Measurements from ENCODE around the gene CYTIP.
"Not testable (repeated sequence)": the region's sequence is repeated elsewhere in the genome, so short reads cannot be mapped to it uniquely, and the experiment has no call there.

The CYTIP gene

DNA sequence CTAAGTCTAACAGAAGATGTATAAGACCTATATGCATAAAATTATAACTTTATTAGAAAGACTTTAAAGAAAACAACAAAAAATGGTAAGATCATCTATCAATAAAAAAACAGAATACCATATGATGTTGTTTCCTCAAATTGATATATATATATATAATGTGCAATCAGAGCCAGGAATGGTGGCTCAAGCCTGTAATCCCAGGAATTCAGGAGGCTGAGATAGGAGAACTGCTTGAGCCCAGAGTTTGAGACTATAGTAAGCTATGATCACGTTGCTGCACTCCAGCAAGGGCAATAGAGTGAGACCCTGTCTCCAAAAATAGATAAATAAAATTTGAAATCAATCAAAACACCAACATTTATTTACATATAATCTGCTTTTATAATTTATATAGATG lies 19.5 kb downstream of the CYTIP start:
- no peak for DNase-seq (ENCODE audit: low read depth in 2 of 2)

DNA sequence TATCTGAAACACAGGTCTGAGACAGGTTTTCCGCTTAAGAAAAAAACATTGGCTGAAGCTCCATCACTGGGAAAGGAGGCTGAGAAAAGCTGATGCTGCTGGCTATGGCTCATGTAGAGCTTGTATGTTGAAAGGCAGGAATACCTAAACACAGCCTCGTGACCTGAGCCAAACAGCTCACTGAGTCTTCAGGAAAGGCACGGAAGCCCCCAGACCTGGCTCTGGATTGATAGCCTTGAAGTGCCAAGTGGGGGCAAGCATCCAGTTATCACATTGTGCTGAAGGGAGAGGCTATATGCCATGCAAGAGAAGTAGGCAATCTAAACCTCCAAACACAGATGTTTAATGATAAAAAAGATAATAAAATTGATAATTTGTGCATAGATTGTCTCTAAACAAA lies 21.9 kb downstream of the CYTIP start:
- DNase-seq (ENCODE audit: low read depth in 2 of 2): no peak

DNA sequence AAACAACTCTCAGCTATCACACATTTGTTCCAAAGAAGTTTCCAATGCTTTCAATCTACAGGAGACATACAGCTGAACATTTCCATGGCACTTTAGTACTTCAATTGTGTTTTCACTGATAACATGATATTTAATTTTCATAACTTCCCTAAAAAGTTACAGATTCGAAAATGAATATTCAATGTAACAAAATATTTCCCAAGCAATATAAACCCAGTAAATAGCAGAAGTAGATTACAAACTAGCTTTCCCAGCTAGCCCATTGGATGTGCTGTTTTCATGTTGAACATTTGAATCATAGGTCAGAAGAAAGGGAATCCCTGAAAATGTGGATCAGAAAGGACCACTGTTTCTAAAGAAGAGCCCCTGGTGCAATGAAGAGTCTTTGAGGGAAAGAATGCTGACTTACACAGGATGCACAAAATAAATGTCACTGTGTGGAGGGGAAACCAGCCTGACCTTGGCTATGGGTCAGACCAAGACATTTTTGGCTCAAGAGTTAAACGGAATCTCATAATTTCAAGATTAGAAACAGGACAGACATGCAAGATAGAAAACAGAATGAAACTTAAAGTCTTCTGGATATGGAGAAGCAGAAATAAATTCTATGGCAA lies 22.5 kb downstream of the CYTIP start:
- no peak for DNase-seq (ENCODE audit: low read depth in 2 of 2)

DNA sequence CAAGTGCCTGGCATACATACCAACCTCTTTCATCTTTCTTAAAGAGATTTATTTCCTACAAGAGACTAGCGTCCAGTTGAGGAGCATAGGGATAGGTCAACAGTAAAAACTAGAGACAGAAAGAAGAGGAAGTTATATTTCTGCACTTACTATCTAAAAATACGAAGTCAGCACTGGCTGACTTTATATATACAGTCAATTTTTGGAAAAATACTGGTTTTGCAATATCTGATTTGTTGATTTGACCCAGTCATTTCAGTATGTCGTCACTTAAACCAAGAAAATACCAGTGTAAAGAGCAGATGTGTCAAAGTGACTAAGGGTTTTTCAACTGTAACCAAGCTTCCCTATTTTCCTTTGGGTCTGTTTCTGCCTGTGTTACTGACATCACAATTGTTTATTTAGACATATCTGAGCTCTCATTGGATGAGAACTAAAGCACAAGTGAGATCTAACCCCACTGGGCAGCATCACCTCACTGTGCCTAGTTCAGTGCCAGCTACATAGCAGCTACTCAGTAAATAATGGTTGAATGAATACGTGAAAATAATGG lies 23.0 kb downstream of the CYTIP start:
- no peak for DNase-seq (ENCODE audit: low read depth in 2 of 2)

DNA sequence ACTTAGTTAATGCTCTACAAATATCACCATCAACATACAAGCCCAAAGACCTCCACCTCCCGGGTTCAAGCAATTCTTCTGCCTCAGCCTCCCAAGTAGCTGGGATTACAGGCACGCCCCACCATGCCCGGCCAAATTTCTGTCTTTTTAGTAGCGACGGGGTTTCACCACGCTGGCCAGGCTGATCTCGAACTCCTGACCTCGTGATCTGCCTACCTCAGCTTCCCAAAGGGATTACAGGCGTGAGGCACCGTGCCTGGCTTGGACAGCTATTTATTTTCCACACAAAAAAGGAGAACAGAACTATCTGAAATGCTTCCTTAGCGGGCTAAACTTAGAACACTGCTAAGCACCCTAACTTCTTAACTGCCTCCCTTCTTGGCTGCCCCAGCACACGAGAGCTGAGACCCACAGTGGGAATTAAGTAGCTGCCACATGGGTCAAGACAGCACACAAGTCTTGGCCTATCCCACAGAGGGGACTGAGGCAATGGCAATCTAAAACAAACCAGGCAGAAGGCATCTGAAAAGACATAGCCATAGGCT lies 24.8 kb downstream of the CYTIP start:
- no peak for DNase-seq (ENCODE audit: low read depth in 2 of 2)

DNA sequence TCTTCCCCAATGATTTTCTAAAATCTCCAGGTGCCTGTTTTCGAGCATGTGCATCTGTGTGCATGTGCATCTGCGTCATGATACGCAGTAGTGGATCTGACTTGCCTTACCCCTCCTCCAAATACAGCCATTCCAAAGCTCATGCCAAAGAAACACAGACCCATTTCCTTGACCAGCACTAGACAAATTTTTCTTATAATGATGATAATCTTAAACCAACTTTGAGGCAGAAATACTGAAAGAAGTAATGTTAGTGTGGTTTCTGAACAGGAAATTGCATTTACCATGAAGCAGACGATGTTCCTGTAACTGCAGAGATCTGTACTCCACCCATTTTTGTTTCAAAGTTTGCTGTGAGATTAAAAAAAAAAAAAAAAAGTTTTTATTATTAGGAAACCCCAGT lies 25.6 kb downstream of the CYTIP start:
- no peak for DNase-seq (ENCODE audit: low read depth in 2 of 2)

DNA sequence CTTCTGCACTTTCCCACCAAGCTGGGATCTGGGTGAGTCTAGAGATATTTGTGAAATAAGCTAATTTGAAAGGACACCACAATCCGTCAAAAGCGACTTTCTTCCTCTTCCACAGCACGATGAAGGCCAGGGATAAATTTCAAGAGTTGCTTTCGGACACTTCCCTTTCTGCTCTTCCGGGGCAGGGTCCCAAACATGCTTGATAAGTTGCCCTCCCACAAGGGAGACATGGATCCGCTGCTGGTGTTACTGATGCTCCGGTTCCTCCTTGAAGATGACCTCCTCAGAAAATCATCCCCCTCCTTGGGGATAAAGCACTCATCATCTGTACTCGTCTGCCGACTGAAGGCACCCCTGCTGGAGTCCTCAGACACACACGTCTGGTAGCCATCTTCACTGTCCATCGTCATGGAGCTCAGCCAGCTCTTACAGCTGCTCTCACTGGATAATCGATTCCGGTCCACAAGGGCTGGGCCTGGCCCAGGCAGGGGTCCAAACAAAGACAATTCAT lies 28.2 kb downstream of the CYTIP start:
- DNase-seq (ENCODE audit: low read depth in 2 of 2): no peak

DNA sequence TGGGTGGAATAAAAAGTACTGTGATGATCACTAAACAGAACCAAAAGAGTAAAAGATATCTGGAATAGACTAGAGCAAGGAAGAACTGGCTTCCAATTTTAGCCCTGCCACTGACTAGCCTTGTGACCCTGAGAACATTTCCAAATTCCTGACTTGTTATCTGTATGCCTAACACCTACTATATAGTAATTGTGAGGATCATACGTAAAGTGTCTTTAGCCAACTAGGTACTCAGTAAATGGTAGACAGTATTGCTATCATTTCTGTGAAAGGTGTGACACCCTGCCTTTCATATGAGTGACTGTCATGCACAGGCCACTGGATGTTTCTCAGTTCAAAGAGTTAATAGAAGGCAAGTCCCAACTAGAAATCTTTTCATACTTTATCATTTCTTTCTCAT lies 29.8 kb downstream of the CYTIP start:
- DNase-seq (ENCODE audit: low read depth in 2 of 2): no peak

- DNase-seq (ENCODE audit: low read depth in 2 of 2): peak in 1 of 2 donors; percentile 39
Observed at GRCh38 chr2:157413326-157414035, 30.4 kb downstream of the CYTIP start.

DNA sequence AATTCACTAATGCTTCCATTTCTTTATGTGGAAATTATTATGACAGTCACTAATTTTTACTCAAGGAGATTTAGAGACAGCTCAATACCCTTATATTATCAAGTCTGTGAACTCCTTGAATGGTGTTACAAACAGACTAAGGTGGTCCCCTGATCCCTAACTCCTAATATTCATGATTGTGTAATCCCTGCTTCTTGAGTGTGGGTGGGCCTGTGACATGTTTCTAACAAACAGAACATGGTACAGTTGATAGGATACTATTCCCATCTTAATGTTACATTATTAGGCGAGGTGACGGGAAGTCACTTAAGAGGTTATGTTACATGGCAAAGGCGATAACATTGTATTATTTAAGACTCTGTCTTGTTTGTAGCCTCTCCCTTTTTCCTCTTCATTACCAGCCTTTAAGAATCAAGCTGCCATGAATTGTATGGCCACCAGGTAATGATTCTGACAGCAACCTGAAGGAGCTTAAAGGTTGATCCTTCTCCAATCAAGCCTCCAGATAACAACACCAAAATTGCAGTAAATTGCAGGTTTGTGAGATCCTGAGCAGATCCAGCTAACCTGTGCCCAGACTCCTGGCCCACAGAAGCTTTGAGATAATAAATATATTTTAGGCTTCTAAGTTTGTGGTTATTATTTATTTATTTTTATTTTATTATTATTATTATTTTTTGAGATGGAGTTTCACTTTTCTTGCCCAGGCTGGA lies 32.1 kb downstream of the CYTIP start:
- DNase-seq (ENCODE audit: low read depth in 2 of 2): no peak

DNA sequence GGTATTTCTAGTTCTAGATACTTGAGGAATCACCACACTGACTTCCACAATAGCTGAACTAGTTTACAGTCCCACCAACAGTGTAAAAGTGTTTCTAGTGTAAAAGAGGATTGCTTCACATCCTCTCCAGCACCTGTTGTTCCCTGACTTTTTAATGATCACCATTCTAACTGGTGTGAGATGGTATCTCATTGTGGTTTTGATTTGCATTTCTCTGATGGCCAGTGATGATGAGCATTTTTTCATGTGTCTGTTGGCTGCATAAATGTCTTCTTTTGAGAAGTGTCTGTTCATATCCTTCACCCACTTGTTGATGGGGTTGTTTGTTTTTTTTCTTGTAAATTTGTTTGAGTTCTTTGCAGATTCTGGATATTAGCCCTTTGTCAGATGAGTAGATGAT lies 38.5 kb downstream of the CYTIP start:
- not testable (repeated sequence) for DNase-seq (ENCODE audit: low read depth in 2 of 2)

DNA sequence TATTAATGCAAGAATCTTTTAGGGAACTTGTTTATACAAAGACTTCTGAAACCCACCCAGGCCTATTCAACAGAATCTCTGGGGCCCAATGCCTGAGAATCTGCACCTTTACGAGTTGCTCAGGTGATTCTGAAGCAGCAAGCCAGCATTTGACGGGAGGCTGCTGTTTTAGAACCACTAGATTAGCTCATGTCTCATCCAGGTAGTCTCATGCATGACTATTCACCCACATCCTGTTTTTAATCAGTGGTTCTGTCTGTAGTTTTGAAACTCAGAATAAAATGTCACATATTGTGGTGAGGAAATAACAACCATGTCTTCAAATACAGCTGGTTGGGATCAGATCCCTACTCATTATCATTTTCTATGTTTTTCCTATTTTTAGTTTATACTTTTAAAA lies 39.5 kb downstream of the CYTIP start:
- peak; percentile 21 to 38 for DNase-seq (ENCODE audit: low read depth in 2 of 2)

DNA sequence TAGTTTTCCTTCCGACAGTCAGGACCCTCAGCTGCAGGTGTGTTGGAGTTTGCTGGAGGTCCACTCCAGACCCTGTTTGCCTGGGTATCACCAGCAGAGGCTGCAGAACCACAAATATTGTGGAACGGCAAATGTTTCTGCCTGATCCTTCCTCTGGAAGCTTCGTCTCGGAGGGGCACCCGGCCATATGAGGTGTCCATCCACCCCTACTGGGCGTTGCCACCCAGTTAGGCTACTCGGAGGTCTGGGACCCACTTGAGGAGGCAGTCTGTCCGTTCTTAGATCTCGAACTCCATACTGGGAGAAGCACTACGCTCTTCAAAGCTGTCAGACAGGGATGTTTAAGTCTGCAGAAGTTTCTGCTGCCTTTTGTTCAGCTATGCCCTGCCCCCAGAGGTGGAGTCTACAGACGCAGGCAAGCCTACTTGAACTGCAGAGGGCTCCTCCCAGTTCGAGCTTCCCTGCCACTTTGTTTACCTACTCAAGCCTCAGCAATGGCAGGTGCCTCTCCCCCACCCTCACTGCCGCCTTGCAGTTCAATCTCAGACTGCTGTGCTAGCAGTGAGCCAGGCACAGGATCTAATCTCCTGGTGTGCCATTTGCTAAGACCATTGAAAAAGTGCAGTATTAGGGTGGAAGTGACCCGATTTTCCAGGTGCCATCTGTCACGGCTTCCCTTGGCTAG lies 40.9 kb downstream of the CYTIP start:
- DNase-seq (ENCODE audit: low read depth in 2 of 2): not testable (repeated sequence)

DNA sequence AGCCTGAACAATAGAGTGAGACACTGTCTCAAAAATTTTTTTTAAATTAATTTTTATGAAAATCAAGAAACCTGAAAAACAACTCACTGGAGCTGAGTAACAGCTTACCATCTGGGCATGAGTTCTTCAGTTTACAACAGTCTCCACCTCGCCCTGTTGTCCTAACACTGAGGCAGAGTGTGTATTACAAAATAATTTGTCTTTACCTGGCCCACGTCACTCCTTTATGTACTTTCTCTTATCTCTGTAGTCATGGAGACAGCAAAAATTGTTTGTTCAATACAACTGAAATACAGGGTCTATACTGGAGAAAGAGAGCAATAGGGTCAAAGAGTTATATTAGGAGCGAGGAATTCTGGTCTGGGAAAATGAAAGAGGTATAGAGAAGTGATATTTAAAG lies 48.1 kb downstream of the CYTIP start:
- DNase-seq (ENCODE audit: low read depth in 2 of 2): no peak

- no peak for DNase-seq (ENCODE audit: low read depth in 2 of 2)
Observed at GRCh38 chr2:157394928-157395327, 49.0 kb downstream of the CYTIP start.

DNA sequence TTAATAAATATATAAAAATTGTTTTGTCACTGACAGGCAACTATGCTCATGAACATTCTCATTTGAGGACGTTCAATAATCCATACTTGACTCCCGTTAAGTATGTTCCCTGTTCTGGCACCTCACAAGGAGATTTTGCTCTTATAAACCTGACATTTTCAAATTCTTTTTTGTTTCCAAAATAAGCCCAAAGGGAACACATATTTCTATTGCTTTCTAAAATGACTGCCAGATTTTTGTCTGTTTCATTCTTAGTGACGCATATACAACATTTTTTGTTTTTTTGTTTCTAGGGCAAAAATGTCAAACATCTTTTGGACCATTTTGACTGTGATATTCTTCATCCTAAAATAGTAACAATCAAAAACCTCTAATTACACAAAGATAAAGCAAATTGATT lies 50.5 kb downstream of the CYTIP start:
- no peak for DNase-seq (ENCODE audit: low read depth in 2 of 2)

DNA sequence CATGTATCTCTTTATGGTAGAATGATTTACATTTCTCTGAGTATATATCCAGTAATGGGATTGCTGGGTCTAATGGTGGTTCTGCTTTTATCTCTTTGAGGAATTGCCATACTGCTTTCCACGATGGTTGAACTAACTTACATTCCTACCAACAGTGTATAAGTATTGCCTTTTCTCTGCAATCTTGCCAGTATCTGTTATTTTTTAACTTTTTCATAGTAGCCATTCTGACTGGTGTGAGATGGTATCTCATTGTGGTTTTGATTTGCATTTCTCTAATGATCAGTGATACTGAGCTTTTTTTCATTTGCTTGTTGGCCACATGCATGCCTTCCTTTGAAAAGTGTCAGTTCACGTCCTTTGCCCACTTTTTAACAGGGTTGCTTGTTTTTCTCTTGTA lies 55.1 kb downstream of the CYTIP start:
- DNase-seq (ENCODE audit: low read depth in 2 of 2): no peak

DNA sequence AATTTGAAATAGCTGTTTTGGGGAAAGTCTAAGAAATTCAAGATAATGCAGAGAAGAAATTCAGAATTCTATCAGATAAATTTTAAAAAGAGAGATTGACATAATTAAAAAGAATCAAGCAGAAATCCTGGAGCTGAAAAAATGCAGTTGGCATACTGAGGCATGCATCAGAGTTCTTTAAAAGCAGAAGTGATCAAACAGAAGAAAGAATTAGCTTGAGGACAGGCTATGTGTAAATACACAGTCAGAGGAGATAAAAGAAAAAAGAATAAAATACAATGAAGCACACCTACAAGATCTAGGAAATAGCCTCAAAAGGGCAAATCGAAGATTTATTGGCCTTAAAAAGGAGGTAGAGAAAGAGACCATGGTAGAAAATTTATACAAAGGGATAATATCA lies 57.1 kb downstream of the CYTIP start:
- no peak for DNase-seq (ENCODE audit: low read depth in 2 of 2)

- no peak for DNase-seq (ENCODE audit: low read depth in 2 of 2)
Observed at GRCh38 chr2:157386247-157386646, 57.6 kb downstream of the CYTIP start.

DNA sequence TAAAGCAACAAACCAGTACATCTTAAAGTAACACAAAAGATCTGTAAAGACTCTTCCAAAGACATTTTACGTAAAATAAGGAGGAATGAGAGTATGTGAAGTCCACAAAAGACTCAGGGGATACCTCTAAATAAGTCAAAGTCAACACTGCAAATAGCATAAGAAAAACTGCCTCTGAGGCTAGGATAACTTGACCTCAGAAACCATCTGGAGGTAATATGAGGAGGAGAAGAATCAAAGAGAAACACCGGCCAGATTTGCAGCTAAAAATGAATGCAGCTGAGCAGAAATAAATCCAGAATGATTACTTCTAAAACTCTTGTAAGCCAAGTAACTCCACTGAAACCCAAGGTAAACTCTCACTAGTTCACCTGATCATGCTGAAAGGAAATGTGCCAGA lies 66.0 kb downstream of the CYTIP start:
- no peak for DNase-seq (ENCODE audit: low read depth in 2 of 2)

- DNase-seq (ENCODE audit: low read depth in 2 of 2): no peak
Observed at GRCh38 chr2:157376041-157376440, 67.8 kb downstream of the CYTIP start.

DNA sequence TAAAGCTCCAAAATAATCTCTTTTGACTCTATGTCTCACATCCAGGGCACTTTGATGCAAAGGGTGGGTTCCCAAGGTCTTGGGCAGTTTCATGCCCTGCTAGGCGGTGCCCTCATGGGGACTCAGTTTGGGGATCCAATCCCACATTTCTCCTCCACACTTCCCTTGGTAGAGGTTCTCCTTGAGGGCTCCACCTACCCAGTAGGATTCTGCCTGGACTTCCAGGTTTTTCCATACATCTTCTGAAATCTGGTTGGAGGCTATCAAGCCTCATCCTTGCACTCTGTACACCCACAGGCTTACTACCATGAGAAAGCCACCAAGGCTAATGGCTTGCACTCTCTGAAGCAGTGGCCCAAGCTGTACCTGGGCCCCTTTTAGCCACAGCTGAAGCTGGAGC lies 68.5 kb downstream of the CYTIP start:
- DNase-seq (ENCODE audit: low read depth in 2 of 2): no peak
